Memory B cell (primary cell): ENCODE data around the gene ST3GAL3.

Experiments
- ATAC-seq: fragments of 150-1000 bp; cut with Tn5 transposase; 2 replicates; pipeline ENCODE4 v1.10.0; 2021; ENCODE audit warnings: low read depth, mild to moderate bottlenecking, moderate library complexity
- DNase-seq, 2 donors: peaks; one replicate each; pipeline ENCODE4 v3.0.0; 2022; ENCODE audit warnings: low spot score in 2 of 2
- H3K27ac Mint-ChIP-seq: one replicate; pipeline ENCODE4 v1.8.0; 2022; ENCODE audit warnings: mild to moderate bottlenecking, moderate library complexity, mixed read lengths
- H3K27me3 Mint-ChIP-seq: one replicate; pipeline ENCODE4 v1.8.0; 2022; ENCODE audit warnings: mixed read lengths
- H3K36me3 Mint-ChIP-seq: one replicate; pipeline ENCODE4 v1.8.0; 2022; ENCODE audit warnings: mild to moderate bottlenecking, mixed read lengths
- H3K4me1 Mint-ChIP-seq: one replicate; pipeline ENCODE4 v1.8.0; 2022; ENCODE audit warnings: mixed read lengths
- H3K4me3 Mint-ChIP-seq: one replicate; pipeline ENCODE4 v1.8.0; 2022; ENCODE audit warnings: mild to moderate bottlenecking, moderate library complexity, mixed read lengths
- H3K9me3 Mint-ChIP-seq: one replicate; pipeline ENCODE4 v1.8.0; 2022; ENCODE audit warnings: mixed read lengths

Gene ST3GAL3

DNA sequence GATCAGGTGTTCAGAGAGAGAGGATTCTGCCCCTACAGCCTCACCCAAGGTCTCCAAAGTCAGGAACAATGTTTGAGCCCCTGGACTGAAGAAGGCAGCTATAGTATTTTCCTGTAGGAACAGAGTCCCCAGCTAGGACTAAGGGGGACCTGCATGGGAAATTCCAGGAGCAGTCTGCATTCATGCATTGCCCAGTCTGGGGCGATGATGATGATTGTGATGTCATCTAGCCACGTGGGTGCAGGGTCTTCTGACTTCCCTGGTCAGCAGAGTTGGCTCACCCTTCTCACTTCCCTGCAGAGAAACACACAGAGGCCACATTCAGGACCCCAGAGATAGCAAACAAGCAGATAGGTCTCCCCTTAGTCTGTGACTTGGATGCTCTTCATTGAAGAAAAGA lies 169.8 kb downstream of the ST3GAL3 start:
- no peaks in the 10 kb centered on the region for H3K9me3 Mint-ChIP-seq
- H3K27me3 Mint-ChIP-seq: no peaks in the 10 kb centered on the region
- no peak for ATAC-seq
- H3K4me1 Mint-ChIP-seq: no peaks in the 10 kb centered on the region
- no peak overlapping the region for H3K4me3 Mint-ChIP-seq
- H3K36me3 Mint-ChIP-seq: no peaks in the 10 kb centered on the region
- H3K27ac Mint-ChIP-seq: no peak overlapping the region
- no peak for DNase-seq

DNA sequence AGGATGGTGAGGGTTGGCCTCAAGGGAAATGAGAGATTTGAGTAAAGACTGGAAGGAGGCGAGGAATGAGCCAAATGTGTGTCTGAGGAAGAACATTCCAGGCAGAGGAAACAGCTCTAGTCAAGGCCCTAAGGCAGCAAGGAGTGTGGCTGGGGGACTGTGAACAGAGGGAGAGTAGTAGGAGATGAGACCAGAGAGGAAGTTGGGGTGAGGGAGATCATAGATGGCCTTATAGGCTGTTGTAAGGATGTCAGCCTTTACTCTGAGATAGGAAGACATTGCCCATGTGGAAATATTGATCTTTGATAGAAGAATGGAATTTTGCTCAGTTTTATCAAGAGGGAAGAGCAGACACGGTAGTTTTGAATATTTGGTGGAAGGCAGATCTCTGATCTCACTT lies 171.1 kb downstream of the ST3GAL3 start:
- no peak for ATAC-seq

DNA sequence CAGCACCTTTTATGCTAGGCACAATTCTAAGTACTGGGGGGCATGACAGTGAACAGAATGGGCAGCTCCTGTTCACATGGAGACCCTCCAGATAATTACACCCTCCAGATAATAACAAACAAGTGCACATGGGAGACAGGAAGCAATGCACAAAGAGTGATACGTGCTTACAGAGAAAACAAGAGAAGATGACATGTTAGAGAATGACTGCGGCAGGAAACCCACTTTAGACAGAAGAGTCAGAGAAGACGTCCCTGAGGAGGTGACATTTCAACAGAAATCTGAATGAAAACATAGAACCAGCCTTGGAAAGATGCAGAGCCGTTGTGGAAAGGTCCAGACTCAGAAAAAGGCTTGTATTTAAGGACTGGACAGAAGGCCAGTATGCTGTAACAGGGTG lies 171.5 kb downstream of the ST3GAL3 start:
- Mint-ChIP-seq H3K9me3 (no peaks in the 10 kb centered on the region), H3K4me3 (no peak overlapping the region), H3K27me3 (no peaks in the 10 kb centered on the region), H3K36me3 (peaks cover 3% of the 10 kb centered on the region), H3K4me1 (no peaks in the 10 kb centered on the region), H3K27ac (no peak overlapping the region)
- no peak for DNase-seq
- ATAC-seq: no peak

More for the DNA sequence above, 171.1 kb downstream of the ST3GAL3 start:
- DNase-seq: no peak
- Mint-ChIP-seq H3K4me1 (no peaks in the 10 kb centered on the region), H3K36me3 (no peaks in the 10 kb centered on the region), H3K27ac (no peak overlapping the region), H3K4me3 (no peak overlapping the region), H3K27me3 (no peaks in the 10 kb centered on the region), H3K9me3 (no peaks in the 10 kb centered on the region)

DNA sequence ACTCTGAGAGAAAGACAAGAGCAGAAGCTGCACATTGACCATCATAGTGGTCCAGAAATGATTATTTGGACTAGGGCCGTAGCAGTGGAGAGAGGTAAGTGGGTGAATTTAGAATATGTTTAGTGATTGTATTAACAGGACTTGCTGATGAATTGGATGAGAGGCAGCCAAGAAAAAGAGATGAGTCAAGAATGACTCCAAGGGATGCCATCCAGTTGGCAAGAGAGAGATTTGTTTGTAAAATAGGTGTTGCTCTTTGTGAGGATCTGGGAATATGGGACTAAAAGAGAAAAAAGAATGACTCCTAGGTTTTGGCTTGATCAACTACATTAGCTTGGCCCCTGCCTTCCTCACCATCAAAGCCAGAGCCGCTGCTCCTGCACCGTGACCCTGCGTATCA lies 172.1 kb downstream of the ST3GAL3 start:
- H3K36me3 Mint-ChIP-seq: peaks cover 3% of the 10 kb centered on the region
- no peaks in the 10 kb centered on the region for H3K4me1 Mint-ChIP-seq
- ATAC-seq: no peak
- no peak for DNase-seq
- H3K9me3 Mint-ChIP-seq: no peaks in the 10 kb centered on the region
- no peak overlapping the region for H3K27ac Mint-ChIP-seq
- H3K4me3 Mint-ChIP-seq: no peak overlapping the region
- H3K27me3 Mint-ChIP-seq: no peaks in the 10 kb centered on the region

- Mint-ChIP-seq H3K36me3 (peaks cover 3% of the 10 kb centered on the region), H3K4me1 (no peaks in the 10 kb centered on the region), H3K27me3 (no peaks in the 10 kb centered on the region), H3K9me3 (no peaks in the 10 kb centered on the region), H3K4me3 (no peak overlapping the region), H3K27ac (no peak overlapping the region)
- ATAC-seq: no peak
- DNase-seq: no peak
These were observed 172.7 kb downstream of the ST3GAL3 start for GRCh38 chr1:43879996-43880395.

DNA sequence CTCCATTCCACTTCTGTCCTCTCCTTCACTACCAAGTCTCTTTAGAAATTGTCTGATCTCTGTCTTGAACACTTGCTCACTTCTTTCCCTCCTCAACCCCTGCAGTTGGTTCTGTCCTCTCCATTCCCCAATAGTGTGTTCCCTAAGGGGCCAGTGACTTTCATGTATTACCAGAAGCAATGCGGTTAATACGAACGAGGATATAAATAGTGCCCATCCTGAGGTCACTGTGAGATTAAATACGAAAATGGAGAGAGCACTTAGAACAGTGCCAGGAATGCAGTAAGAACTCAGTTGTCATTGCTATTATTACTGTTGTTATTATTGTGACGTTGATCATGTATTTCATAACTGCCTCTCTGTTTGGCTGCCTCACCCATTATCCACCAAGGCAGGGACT lies 173.3 kb downstream of the ST3GAL3 start:
- ATAC-seq (no peak), DNase-seq (no peak)
- H3K9me3 Mint-ChIP-seq: no peaks in the 10 kb centered on the region
- H3K27me3 Mint-ChIP-seq: no peaks in the 10 kb centered on the region
- H3K36me3 Mint-ChIP-seq: peaks cover 3% of the 10 kb centered on the region
- no peak overlapping the region for H3K4me3 Mint-ChIP-seq
- H3K27ac Mint-ChIP-seq: no peak overlapping the region
- H3K4me1 Mint-ChIP-seq: no peaks in the 10 kb centered on the region

GRCh38 chr1:43881415-43881814 lies 174.1 kb downstream of the ST3GAL3 start:
- Mint-ChIP-seq H3K36me3 (peaks cover 3% of the 10 kb centered on the region), H3K4me1 (no peaks in the 10 kb centered on the region), H3K4me3 (no peak overlapping the region), H3K9me3 (no peaks in the 10 kb centered on the region), H3K27ac (no peak overlapping the region), H3K27me3 (no peaks in the 10 kb centered on the region)
- DNase-seq: no peak
- no peak for ATAC-seq

GRCh38 chr1:43882763-43883162 lies 175.4 kb downstream of the ST3GAL3 start:
- Mint-ChIP-seq H3K27me3 (no peaks in the 10 kb centered on the region), H3K4me3 (no peak overlapping the region), H3K27ac (no peak overlapping the region), H3K36me3 (peaks cover 3% of the 10 kb centered on the region), H3K9me3 (no peaks in the 10 kb centered on the region), H3K4me1 (no peaks in the 10 kb centered on the region)
- no peak for ATAC-seq
- no peak for DNase-seq

DNA sequence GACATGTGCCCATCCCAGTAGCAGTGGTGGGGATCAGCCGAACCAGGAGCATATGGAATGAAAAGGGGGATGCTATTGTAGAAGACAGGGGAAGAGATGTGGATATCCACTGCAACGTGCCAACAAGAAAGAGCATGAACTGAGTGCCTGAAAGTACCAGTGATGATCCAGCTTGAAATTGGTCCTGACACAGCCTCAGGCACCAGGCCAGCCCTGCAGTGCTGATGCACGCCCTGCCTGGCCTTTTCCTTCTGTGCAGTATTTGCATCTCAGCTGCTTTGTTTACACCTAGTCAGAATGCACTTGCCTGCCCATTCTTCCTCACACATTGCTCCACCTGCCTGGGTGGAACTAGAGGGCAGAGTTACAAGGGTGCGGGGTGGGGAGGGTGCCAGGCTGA lies 176.0 kb downstream of the ST3GAL3 start:
- no peak for ATAC-seq
- H3K9me3 Mint-ChIP-seq: no peaks in the 10 kb centered on the region
- no peak overlapping the region for H3K4me3 Mint-ChIP-seq
- peaks cover 3% of the 10 kb centered on the region for H3K36me3 Mint-ChIP-seq
- H3K27ac Mint-ChIP-seq: no peak overlapping the region
- no peaks in the 10 kb centered on the region for H3K4me1 Mint-ChIP-seq
- no peak for DNase-seq
- H3K27me3 Mint-ChIP-seq: no peaks in the 10 kb centered on the region

DNA sequence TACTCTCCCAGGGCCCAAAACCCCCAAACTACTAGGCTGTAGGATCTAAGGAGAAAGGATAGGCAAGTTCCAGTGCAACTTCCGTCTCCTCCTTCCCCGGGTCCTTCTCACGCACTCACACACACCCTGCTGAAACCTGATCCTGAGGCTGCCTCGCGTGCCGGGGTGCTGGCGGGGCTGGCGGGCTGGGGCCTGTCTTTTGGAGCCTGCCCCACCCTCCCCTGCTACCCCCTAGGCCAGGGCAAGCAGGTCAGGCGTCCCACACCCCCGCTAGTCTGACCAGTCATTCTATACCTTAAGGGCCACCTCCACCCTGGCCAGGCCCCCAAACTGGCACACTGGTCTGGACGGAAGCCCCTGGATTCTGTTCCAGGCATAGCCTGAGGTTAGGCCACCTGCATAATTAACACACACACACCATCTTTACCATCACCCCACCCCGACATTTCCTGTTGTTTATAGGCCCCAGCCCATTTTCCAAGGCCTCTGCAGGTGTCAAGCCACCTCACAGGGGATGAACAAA lies 178.0 kb downstream of the ST3GAL3 start:
- ATAC-seq (no peak), DNase-seq (no peak)
- Mint-ChIP-seq H3K4me1 (no peaks in the 10 kb centered on the region), H3K27ac (no peak overlapping the region), H3K27me3 (no peaks in the 10 kb centered on the region), H3K4me3 (no peak overlapping the region), H3K36me3 (peaks cover 3% of the 10 kb centered on the region), H3K9me3 (no peaks in the 10 kb centered on the region)

GRCh38 chr1:43887748-43888147 lies 180.4 kb downstream of the ST3GAL3 start:
- Mint-ChIP-seq H3K4me3 (no peak overlapping the region), H3K27ac (no peak overlapping the region), H3K36me3 (peaks cover 3% of the 10 kb centered on the region), H3K27me3 (no peaks in the 10 kb centered on the region), H3K4me1 (no peaks in the 10 kb centered on the region), H3K9me3 (no peaks in the 10 kb centered on the region)
- DNase-seq (no peak), ATAC-seq (no peak)

DNA sequence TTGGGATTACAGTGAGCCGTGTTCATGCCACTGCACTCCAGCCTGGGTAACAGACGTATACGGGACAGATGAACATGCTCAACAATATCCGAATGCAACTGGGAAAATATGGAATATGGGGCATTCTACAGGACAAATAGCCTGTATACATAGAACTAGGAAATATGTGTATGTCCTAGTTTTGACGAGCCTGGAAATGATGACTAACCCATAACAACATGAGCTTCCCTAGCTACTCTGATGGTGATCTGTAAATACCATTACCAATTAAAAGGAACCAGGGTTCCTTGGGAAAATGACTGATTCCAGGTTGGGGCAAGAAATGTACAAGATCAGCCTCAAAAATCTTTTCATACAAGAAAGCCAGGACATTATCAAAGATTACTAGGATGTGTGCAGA lies 183.5 kb downstream of the ST3GAL3 start:
- H3K4me3 Mint-ChIP-seq: no peak overlapping the region
- H3K27me3 Mint-ChIP-seq: no peaks in the 10 kb centered on the region
- H3K4me1 Mint-ChIP-seq: no peaks in the 10 kb centered on the region
- no peak overlapping the region for H3K27ac Mint-ChIP-seq
- H3K9me3 Mint-ChIP-seq: no peaks in the 10 kb centered on the region
- ATAC-seq: no peak
- H3K36me3 Mint-ChIP-seq: peaks cover 11% of the 10 kb centered on the region
- no peak for DNase-seq

DNA sequence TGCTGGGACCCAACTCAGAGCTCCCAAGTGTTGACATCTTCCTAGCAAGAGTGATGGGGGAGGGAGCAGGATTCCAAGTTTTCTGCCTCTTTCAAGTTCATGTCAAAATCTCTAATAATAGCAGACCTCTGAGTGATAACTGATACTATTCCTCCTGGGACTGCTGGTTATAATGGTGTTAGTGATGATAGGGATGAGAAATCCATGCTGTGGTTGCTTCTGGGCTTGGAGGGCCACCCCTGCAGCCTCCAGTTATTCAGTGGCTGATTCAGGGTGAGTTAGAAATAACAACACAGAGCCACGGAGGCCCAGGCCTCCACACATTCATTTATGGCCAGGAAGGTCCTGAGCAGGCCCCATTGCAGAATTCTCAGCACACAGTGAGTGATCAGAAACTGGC lies 185.7 kb downstream of the ST3GAL3 start:
- no peak for ATAC-seq
- Mint-ChIP-seq H3K27ac (no peak overlapping the region), H3K4me3 (no peak overlapping the region), H3K36me3 (peaks cover 22% of the 10 kb centered on the region), H3K9me3 (no peaks in the 10 kb centered on the region), H3K27me3 (no peaks in the 10 kb centered on the region), H3K4me1 (no peaks in the 10 kb centered on the region)
- DNase-seq: no peak

DNA sequence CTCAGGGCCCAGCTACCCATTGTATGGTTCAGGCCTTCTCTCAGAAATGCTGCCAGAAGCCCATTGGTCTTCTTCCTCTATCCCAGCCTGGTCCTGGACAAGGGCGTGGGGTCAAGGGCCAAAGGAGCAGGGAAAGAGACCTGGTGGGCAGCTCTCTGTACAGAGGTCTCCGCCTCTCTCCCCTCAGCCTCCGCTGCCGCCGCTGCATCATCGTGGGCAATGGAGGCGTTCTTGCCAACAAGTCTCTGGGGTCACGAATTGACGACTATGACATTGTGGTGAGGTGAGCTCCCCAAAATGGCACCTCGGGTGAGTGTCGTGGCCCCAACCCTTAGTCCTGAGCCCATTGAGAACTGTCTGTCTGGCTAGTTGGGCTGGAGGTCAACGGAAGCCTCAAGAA lies 191.6 kb downstream of the ST3GAL3 start:
- Mint-ChIP-seq H3K9me3 (no peaks in the 10 kb centered on the region), H3K27ac (no peak overlapping the region), H3K4me3 (no peak overlapping the region), H3K27me3 (no peaks in the 10 kb centered on the region), H3K4me1 (no peaks in the 10 kb centered on the region), H3K36me3 (peaks cover 26% of the 10 kb centered on the region)
- DNase-seq (no peak), ATAC-seq (no peak)

DNA sequence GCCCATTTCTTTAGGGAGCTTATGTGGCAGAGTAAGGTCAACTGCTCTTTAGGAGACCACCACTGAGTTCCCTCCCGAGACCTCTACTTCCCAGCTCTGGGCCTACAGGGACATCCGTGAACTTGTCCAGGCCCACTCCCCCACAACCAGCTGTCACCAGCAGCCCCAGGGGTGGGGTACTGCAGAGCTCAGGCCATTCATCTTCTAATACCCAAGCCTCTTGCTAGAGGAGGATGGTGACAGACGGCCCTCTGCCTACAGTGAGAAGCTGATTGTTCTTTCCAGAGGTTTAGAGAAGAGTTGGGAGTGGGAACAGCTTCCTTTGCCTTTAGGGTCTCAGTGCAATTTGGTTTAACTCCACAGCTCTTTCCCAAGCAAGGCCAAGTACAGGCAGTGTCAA lies 193.1 kb downstream of the ST3GAL3 start:
- DNase-seq (no peak), ATAC-seq (no peak)
- no peaks in the 10 kb centered on the region for H3K27me3 Mint-ChIP-seq
- H3K4me3 Mint-ChIP-seq: no peak overlapping the region
- H3K36me3 Mint-ChIP-seq: peaks cover 20% of the 10 kb centered on the region
- no peaks in the 10 kb centered on the region for H3K9me3 Mint-ChIP-seq
- no peak overlapping the region for H3K27ac Mint-ChIP-seq
- H3K4me1 Mint-ChIP-seq: no peaks in the 10 kb centered on the region
